Keratinocyte (primary cell): ENCODE data around the gene INHBB.

ENCODE experiments used
- CTCF ChIP-seq, 3 experiments: IDR thresholded peaks in 1 of 3; conservative IDR thresholded peaks in 1 of 3; optimal IDR thresholded peaks in 1 of 3; 2 replicates in 2 of 3; 3 replicates in 1 of 3; pipeline versions ENCODE3 to v1.5.1; 2011; ENCODE audit warnings: low read length in 3 of 3, mild to moderate bottlenecking in 3 of 3, moderate library complexity in 2 of 3, control low read depth in 1 of 3, inconsistent platforms in 1 of 3; ENCODE audit not compliant: insufficient read depth in 2 of 3; ENCODE audit errors: extremely low read depth in 1 of 3
- EZH2 ChIP-seq: IDR thresholded peaks from one replicate; pipeline ENCODE4 v1.6.1; 2012; ENCODE audit warnings: inconsistent platforms, mild to moderate bottlenecking, low read length, moderate library complexity

DNA sequence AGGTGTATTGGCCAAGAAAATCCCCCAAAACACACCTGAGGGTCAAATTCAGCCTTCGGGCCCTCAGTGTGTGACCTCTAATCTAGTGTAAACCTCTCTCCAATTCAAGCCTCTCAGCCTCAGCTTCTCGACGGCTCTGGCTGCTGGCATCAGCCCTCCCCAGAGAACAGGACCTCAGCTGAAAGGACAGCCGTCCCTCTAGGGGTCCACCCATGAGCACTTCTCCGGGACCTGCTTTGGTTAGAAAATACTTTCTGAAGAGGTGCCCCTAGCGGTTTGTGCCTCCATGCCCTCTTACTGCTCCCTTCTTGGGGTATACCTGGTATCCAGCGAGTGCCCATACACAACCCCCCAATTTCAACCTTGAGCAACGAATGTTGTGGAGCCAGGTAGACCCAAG lies 48.8 kb downstream of the INHBB start:
- TF ChIP-seq CTCF (optimal IDR thresholded peaks at IDR 0.05 in 1 of 3, IDR thresholded peaks at IDR 0.05 in 1 of 3, conservative IDR thresholded peaks at IDR 0.05 in 1 of 3; ENCODE audit: extremely low read depth in 1 of 3, insufficient read depth in 2 of 3, low read length in 3 of 3) (no peak), EZH2 (no peak)
